GM21390 (cell line): ENCODE measurements around the gene ZNF546.

Source experiments
- ATAC-seq: cut with Tn5 transposase; IDR thresholded peaks from one replicate; pipeline ENCODE4 v1.9.1; 2021; ENCODE audit not compliant: unreplicated experiment

ZNF546 gene

DNA sequence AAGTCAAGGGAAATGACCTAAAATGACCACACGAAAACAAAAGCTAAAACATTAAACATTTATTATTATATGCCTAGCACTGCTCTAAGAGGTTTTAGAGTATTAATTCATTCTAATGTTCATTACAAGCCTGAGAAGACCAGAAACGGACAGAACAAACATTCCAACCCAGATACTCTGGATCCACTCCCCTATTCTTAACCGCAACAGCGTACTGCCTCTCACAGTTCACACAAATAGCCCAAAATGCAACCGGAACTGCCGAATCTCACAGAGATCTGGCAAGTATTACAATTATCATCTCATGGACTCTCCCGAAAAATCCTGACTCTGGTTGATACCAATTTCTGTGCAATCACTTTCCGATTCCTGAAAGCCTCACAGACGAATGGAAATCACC is 57.8 kb downstream of the ZNF546 start:
- ATAC-seq = no peak

DNA sequence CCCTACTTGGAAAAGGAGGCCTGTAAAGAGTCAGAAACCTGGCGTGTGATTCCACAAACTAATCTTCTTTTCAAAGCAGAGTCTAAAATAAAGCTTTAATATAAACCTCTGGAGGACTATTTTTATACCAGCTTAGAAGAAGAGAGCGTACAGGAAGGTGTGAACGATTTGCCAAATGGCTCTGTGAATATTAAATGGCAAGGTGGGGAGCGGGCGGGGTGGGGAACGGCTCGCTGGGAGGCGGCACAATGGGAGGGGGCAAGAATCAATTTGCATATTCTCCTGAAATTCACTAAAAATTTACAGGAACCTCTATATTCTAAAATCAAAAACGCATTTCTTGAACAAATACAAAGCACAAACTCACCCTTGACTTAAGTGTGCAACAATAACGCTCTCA is 58.2 kb downstream of the ZNF546 start:
- ATAC-seq = no peak

DNA sequence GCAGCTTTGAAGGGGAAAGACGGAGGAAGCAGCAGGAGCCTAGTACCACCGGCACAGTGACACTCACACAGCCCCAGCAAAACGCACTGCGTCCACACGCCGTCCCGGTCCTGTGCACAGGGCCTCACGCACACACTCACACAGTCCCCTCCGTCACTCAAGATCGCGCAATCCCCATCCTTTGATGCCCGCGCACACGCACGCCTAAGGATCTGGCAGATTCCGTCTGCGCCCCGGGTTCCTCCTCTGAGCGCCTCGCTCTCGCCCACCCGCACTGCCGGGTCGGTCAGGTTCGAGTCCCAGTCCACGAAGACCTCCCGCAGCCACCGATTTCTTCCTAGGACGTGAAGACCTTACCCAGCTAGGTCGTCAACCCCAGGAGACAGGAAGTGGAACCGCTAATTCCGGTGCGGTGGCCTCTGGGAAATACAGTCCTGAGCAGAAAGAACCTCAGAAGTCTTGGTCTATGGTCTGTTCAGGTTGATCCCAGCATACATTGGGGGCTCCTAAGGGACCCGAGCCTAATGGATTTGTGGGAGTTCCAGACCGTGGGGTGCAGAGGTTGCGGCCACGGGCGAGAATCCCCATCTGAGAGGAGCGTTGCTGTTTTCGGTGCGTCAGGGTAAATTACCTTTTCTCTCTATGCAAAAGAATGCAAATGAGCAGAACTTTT is 59.1 kb downstream of the ZNF546 start, which contains the start of gene ZNF780B:
ZNF780B (minus strand) TSS at position 400 of the 673 bp plus-strand sequence. CDS start 5,899 bp downstream, outside the sequence.
- no peak for ATAC-seq

DNA sequence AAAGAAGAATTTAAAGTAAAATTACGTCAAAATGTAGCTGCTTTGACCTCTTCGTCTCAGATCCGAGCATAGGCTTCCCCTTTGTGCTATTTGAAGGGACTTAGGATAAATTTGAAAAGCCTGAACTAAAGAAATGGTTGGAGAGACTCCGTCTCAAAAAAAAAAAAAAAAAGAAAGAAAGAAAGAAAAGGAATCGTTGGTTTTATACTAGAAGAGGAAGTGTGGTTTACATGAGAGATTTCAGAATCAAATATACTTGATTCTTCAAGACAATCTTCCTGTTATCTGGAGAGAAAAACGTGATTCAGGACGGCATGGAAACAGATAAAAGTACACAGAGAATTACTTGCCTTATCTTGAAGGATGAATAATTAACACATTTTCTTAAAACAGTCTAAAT is 59.6 kb downstream of the ZNF546 start:
- ATAC-seq = no peak

DNA sequence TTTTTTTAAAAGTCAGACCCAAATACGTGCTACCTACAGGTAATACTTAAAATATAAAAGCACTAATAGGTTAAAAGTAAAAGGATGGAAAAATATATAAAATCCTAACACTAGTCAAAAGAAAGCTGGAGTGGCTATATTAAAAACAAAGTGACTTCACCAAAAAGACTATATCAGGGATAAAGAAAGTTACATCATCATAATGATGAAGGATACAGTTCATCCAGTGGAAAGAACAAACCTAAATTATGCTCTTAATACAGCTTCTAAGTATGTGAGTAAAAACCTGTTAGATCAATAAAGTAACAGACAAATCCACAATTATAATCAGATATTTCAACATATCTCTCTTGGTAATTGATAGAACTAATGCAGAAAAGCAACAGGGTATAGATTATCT is 60.3 kb downstream of the ZNF546 start:
- no peak for ATAC-seq

DNA sequence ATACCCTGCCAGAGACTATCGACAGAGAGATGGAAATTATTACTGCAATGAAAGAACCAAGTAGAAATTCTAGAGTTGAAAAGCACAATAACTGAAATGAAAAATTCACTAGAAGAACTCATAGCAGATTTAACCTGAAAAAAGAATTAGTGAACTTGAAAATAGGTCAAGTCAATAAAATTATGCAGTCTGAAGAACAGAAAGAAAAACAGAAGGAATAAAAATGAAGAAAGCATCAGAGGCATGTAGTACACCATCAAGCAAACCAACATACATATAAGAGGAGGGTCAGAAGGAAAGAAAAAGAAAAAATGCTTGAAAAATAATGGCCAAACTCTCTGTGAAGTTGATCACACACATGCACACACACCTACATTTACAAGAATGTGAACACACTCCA is 62.8 kb downstream of the ZNF546 start:
- ATAC-seq = no peak

DNA sequence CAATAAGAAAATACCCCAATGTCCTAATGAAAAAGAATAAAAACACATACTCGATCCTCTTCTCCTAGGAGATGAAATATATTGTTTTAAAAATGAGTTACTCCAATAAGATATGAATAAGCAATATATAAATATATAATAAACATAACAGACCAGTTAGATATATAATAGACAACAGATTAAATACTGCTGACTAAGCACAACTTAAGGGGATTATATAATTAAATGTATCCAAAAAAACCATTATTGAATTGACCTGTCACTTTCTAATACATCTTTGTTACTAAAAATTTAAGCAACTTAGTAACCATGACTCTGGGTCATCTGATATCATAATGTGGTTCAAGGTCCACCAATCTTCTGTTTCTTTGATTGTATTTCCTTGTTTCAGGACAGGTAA is 73.2 kb downstream of the ZNF546 start:
- no peak for ATAC-seq
